ENCODE measurements around the gene KRT7. TPM values are rescaled to one million over a fixed set of nuclear protein-coding genes. Genes with fewer than 3 reads are reported as not detected.
A peak's percentile ranks its signal among the peaks of the same experiment; 100 is the strongest.
"Not testable (repeated sequence)": the region's sequence is repeated elsewhere in the genome, so short reads cannot be mapped to it uniquely, and the experiment has no call there.

The KRT7 gene
- total RNA-seq, 1 donor from 2014 or later: 18.8 TPM

DNA sequence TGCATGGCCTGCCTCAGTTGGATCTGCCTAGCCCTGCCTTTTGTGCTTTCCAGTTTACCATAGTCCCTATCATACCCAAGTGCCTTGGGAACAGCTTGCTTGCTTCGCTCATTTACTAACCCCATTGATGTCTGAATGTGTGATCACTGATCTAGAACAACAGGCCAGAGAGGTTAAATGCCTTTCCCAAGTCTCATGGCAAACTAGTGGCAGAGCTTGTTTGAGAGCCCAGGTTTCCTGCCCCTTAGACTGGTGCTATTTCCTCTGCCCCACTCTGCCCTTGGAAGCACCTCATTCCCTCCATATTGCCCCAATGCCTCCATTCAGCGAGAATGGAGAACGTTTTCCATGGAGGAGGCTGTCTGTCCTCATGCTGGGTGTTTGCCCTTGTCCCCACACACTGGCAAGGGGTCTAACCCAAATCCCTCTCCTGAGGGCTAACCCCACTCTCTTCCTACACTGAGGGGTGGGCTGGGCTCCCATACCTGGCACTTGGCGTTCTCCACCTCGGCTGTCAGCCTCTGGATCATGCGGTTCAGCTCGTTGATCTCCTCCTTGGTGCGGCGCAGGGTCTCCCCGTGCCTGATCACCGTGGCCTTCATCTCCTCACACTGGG is 19.8 kb downstream of the KRT7 start:
- ATAC-seq: no peak
- DNase-seq (ENCODE audit: low spot score): no peak

DNA sequence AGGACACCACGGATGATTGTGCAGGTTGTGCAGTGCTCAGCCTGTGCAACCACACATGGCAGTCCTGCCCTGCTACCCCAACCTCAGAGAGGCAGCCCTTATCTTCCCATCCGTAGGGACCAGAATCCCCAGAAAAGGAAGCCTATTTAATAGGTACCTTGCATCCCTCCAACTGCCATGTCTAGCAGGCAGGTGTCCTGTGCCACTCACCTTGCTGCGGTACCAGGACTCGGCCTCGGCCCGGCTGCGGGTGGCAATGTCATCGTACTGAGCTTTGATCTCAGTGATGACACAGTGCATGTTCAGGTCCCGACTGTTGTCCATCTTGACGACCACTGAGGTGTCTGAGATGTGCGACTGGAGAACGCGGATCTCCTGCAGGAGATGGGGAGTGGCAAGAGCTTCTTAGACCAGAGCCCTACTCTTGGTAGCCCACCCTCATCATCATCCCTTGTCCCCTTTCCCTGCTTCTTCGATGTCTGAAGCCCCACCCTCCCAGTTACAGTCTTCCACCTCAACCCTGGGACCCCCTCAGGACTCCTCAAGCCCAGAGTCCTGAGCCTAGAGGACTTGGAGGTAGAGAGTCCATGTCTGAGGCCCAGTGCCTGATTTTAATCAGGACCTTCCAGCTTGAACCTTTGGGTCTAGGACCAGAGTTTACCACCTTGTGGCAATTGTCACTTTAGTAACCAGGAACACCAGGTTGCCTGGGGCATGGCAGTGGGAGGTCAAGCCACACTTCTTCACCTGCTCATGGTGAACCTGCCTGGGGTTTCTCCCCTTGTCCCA is 20.5 kb downstream of the KRT7 start:
- ATAC-seq: no peak
- no peak for DNase-seq (ENCODE audit: low spot score)

- ATAC-seq (no peak), DNase-seq (ENCODE audit: low spot score) (no peak)
Observed at GRCh38 chr12:52254180-52254964, 21.3 kb downstream of the KRT7 start.

- ATAC-seq (no peak), DNase-seq (ENCODE audit: low spot score) (no peak)
Observed at GRCh38 chr12:52254965-52255751, 22.1 kb downstream of the KRT7 start.

- no peak for DNase-seq (ENCODE audit: low spot score)
- ATAC-seq: no peak
Observed at GRCh38 chr12:52255926-52256583, 23.0 kb downstream of the KRT7 start.

- ATAC-seq: no peak
- DNase-seq (ENCODE audit: low spot score): no peak
Observed at GRCh38 chr12:52256584-52256935, 23.5 kb downstream of the KRT7 start.

DNA sequence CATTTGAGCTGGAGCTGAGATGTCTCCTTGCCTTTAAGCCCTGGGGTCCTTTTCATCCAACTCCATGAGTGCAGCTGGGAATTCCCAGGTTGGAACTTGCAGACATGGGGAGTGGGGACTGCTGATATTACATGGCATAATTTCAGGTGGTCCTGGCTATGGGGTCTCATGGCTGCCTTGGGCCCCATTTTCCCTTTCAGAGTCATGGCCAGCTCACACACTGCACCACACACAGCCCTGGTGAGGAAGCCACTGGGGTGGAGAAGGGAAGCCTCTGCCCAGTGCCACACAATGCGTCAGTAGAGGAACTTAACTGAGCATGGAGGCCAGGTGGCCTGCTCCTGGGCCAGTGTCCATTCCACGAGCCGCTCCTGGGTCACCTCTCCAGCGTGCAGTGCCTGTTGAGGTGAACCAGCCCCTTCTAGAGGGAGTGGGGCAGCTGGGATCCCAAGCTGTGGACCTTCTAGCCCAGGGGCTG is 24.1 kb downstream of the KRT7 start:
- DNase-seq (ENCODE audit: low spot score) (no peak), ATAC-seq (no peak)

DNA sequence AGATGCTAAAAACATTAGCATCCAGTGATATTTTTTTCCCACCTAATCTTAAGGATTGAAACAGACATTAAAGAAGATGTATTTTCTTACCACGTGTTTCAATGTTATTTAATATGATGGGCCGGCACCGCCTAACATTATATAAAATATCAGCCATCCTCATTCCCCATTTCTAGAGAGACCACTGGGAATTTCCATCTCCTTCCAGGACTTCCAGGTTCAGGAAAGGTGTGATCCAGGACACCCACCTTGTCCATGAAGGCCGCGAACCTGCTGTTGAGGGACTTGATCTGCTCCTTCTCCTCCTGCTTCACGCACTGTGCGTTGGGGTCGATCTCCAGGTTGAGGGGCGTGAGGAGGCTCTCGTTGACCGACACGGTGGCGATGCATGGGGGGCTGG is 24.9 kb downstream of the KRT7 start:
- not testable (repeated sequence) for ATAC-seq; DNase-seq (ENCODE audit: low spot score)

DNA sequence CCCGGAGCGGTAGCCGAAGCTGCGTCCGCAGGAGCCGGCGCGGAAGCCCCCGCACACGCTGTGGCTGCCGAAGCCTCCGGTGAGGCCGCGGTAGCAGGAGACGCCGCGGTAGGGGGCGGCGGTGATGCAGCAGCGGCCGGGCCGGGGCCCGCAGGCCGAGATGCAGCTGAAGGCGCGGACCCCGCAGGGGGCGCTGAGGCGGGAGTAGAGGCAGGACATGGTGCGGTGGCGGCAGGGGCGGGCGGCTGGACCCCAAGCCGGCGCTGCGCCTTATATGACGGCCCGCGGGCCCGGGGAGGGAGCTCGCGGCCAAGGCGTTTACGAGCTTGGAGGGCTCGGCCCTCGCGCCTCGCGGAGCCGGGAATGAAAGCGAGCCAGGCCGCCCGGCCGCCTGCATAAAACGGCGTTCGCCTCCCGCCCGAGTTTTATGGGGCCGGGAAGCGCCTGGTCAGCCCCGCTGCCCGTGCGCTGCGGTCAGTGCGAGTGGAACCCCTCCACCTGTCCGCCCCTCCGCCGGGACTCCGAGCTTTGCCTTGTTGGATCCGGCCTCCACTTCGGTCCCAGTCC is 25.4 kb downstream of the KRT7 start:
- ATAC-seq (peak; percentile 22), DNase-seq (ENCODE audit: low spot score) (no peak)

- DNase-seq (ENCODE audit: low spot score) (no peak), ATAC-seq (no peak)
Observed at GRCh38 chr12:52259657-52260243, 26.7 kb downstream of the KRT7 start.

GRCh38 chr12:52260361-52261207 is 27.5 kb downstream of the KRT7 start:
- ATAC-seq (no peak), DNase-seq (ENCODE audit: low spot score) (no peak)

DNA sequence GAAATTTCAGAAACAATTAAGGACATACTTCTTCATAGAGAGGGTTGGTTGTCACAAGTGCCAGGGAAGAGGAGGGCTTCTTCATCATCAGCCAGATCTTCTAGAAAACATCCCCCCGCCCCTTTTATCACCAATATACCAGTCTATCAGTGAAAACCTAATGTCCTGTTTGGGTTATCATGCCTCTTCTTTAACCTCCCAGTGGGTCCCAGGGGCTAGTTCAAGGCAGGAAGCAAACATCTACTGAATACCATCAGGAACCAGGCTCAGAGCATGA is 28.1 kb downstream of the KRT7 start:
- ATAC-seq (no peak), DNase-seq (ENCODE audit: low spot score) (no peak)

DNA sequence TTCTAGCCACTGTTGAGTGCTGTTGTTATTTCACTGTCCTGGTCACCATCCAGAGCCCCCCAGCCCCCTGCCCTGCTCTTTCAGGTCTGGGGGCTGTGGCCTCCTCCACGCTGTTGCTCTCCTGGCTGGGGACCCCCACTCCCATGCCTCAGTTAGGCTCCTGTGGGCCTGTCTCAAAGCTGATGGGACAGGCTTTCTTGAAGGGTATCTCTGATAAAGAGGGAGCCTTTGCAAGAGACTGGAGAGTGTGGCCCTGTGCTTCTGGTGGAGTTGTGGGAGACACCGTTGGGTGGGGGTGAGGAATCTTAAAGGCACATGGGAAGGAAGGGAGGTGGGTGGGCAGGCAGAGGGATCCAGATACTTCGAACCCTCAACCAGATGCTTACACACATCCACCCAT is 29.2 kb downstream of the KRT7 start:
- no peak for ATAC-seq
- DNase-seq (ENCODE audit: low spot score): no peak

DNA sequence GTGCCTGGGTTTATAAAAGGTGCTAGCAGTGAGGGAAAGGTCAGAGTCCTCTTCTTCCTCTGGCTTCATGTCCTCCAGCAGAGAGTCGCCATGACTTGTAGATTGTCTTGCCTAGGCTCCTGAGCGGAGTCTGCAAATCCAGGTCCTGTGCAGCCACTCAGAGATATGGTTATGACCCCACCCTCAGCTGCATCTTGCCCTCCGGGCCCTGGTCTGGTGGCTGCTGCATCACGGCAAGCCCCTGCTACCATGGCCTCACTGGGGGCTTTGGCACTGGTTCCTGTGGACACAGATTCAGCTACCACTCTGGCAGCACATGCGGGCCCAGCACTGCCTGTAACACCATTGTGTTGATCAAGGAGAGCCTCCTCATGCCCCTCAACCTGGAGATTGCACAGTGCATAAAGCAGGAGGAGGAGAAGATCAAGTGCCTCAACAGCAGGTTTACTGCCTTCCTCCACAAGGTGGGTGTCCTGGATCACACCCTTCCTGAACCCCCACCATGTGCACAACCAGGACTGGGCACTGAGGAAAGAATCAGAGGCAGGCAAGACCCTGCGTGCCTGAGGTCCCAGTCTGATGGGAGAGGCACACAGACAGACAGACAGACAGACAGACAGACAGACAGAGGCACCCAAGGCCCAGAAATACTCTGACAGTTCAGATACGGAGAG is 30.9 kb downstream of the KRT7 start:
- ATAC-seq (no peak), DNase-seq (ENCODE audit: low spot score) (no peak)

DNA sequence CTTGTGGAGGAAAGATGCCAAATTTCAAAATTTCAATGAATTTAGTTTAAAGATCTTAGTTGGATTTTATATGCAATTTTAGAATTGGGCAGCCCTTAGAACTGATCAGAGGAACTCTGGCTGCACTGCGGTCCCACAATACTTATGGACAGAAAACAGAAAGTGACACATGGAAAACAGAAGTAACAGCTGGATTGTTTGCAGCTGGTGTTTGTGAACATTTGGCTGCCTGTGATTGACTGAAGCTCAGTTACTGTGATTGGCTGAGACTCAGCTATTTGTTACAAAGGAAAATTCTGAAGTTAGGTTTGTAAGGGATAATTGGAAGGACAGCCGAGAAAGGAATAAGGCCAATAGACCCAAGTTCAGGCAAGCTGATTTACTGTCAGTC is 31.4 kb downstream of the KRT7 start:
- ATAC-seq: no peak

DNA sequence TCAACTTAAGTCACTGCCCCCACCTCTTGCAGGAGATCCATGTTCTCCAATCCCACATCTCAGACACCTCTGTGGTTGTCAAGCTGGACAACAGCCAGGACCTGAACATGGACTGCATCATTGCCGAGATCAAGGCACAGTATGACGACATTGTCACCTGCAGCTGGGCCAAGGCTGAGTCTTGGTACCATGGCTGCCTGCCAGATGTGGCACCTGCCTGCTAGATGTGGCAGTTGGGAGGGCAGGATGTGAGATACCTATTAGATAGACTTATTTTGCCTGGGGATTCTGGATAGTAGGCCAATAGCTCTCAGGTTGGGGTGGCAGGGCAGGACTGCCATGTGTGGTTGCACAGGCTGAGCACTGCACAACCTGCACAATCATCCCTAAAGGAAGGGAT is 33.5 kb downstream of the KRT7 start:
- DNase-seq (ENCODE audit: low spot score): no peak
- ATAC-seq: no peak

More for the DNA sequence above, 31.4 kb downstream of the KRT7 start:
- no peak for DNase-seq (ENCODE audit: low spot score)

DNA sequence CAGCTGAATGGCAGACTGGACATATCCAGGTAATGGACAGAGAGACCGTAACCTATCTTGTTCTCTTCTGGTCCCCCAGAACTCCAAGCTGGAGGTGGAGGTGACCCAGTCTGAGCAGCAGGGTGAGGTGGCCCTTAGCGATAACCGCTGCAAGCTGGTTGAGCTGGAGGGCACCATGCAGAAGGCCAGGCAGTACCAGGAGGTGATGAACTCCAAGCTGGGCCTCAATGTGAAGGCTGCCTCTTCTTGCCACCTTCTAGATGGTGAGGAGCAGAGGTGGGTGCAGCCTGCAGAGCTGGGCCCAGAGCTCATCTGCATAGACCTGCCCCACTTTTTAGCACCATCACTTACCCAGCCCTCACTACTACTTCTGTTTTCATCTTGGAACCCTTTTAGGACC is 34.2 kb downstream of the KRT7 start:
- DNase-seq (ENCODE audit: low spot score) (no peak), ATAC-seq (no peak)

DNA sequence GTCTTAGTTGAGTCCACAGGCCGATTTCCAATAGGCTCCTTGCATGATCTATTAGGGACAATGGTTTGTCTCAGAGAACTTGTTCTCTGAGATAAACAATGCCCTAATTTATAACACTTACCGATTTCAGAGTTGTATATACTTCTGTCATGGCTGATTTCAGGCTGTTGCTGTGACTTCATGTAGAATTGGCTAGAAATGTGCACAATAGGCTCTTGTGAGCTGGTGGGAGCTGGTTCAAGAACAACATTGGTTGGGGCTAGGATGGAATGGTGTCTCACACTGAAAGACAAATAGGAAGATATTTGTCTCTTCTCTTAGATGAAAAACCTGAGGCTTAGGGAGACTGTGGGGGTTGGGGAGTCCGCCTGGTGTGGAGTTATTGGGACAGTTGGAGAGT is 34.7 kb downstream of the KRT7 start:
- no peak for DNase-seq (ENCODE audit: low spot score)
- no peak for ATAC-seq

- ATAC-seq (no peak), DNase-seq (ENCODE audit: low spot score) (no peak)
Observed at GRCh38 chr12:52268212-52268611, 35.2 kb downstream of the KRT7 start.

Measured in left lobe of liver (tissue), 2 donors.